Activated CD4-positive, alpha-beta T cell treated with anti-CD3 and anti-CD28 coated beads, Interleukin-2, amount 10 ng/mL, durations not matched to agents 24 days and 14 days (primary cell): ENCODE measurements around the gene EVC2. TPM values are rescaled to one million over a fixed set of nuclear protein-coding genes. Genes with fewer than 3 reads are reported as not detected.

Source experiments
- DNase-seq: peaks from one replicate; pipeline ENCODE4 v3.0.0; 2022
- H3K27ac Mint-ChIP-seq: one replicate; pipeline ENCODE4 v1.8.0; 2022; ENCODE audit warnings: mild to moderate bottlenecking, mixed read lengths
- H3K27me3 Mint-ChIP-seq: one replicate; pipeline ENCODE4 v1.8.0; 2022; ENCODE audit warnings: mixed read lengths
- H3K36me3 Mint-ChIP-seq: one replicate; pipeline ENCODE4 v1.8.0; 2022; ENCODE audit warnings: low read depth, mild to moderate bottlenecking, mixed read lengths
- H3K4me1 Mint-ChIP-seq: one replicate; pipeline ENCODE4 v1.8.0; 2021; ENCODE audit warnings: mixed read lengths
- H3K4me3 Mint-ChIP-seq: one replicate; pipeline ENCODE4 v1.8.0; 2022; ENCODE audit warnings: mild to moderate bottlenecking, moderate library complexity, mixed read lengths
- H3K9me3 Mint-ChIP-seq: one replicate; pipeline ENCODE4 v1.8.0; 2021; ENCODE audit warnings: mixed read lengths
- intact Hi-C: fragments of 100-400 bp; cut with micrococcal nuclease; formaldehyde crosslinking; loops from one replicate; pipeline ENCODE4 v1.15.1; 2023
- total RNA-seq: library from RNA; stranded (reverse); gene quantifications from 2 replicates; pipeline ENCODE4 v1.2.3, GENCODE V29; 2022

Gene EVC2
- total RNA-seq, 1 donor from 2014 or later = 0.40 TPM

DNA sequence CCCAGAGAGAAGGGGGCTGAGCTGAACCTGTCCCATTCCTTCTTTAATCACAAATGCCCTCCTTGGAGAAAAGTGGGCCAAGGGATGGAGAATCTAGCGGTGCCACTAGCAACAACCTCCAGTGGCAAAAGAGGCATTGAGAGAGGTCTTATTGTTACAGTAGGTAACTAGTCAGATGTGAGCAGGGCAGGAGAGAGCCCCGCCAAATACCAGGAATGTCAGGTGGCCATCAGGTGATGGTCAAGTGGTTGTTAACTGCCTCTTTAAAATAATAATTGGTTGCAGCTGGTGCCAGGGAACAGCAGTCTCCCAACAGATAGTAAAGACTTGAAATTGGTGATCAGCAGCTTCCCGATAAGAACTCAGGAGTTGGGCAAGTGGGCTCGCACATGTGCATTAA, 116.1 kb downstream of the EVC2 start:
- Mint-ChIP-seq H3K9me3 (peaks cover 7% of the 10 kb centered on the region), H3K27me3 (no peaks in the 10 kb centered on the region), H3K36me3 (no peaks in the 10 kb centered on the region), H3K27ac (no peak overlapping the region), H3K4me3 (no peak overlapping the region), H3K4me1 (no peaks in the 10 kb centered on the region)
- intact Hi-C loops = no loop called here
- no peak for DNase-seq

DNA sequence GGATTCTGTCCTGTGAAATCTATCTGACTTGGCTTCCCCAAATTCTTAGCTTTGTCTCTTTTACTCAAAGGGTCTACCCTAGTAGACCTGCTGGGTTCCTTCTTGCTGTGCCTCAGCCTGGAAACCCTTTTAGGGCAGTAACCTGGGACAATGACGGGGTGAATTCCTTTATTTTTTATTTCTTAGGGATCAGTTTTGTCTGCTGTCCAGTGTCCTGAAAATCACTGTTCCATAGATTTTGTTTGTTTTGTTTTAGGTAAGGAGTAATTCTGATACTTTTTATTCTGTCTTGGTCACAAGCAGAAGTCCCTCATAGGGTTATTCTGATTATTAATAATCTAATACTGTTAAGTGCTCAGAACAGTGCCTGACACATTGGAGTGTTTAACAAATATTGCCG, 118.9 kb downstream of the EVC2 start:
- no peak overlapping the region for H3K27ac Mint-ChIP-seq

DNA sequence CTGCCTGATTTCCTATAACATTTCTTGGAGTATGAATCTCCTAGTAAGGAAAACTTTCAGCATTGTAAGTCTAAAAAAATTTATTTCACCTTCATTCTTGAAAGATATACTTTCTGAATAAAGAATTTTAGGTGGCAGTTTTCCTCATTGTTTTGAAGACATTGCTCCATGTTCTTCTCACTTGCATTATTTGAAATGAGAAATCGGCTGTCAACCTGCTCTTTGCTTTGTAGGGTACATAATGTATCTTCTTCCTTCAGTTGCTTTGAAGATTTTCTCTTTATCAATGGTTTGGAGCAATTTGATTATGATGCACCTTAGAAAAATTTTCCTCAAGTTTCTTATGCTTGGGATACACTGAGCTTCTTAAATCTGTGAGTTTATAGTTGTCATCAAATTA, 120.3 kb downstream of the EVC2 start:
- Mint-ChIP-seq H3K4me1 (no peaks in the 10 kb centered on the region), H3K27ac (no peak overlapping the region), H3K27me3 (no peaks in the 10 kb centered on the region), H3K9me3 (peaks cover 6% of the 10 kb centered on the region), H3K36me3 (no peaks in the 10 kb centered on the region), H3K4me3 (no peak overlapping the region)
- intact Hi-C loops = no loop called here
- DNase-seq = no peak

More for the DNA sequence above, 118.9 kb downstream of the EVC2 start:
- no peaks in the 10 kb centered on the region for H3K36me3 Mint-ChIP-seq
- H3K9me3 Mint-ChIP-seq = peaks cover 6% of the 10 kb centered on the region
- no peak overlapping the region for H3K4me3 Mint-ChIP-seq
- H3K4me1 Mint-ChIP-seq = no peaks in the 10 kb centered on the region
- intact Hi-C loops = no loop called here
- H3K27me3 Mint-ChIP-seq = no peaks in the 10 kb centered on the region
- no peak for DNase-seq

- Mint-ChIP-seq H3K27me3 (no peaks in the 10 kb centered on the region), H3K27ac (no peak overlapping the region), H3K4me3 (no peak overlapping the region), H3K4me1 (no peaks in the 10 kb centered on the region), H3K9me3 (no peaks in the 10 kb centered on the region), H3K36me3 (no peaks in the 10 kb centered on the region)
- intact Hi-C loops = no loop called here
- no peak for DNase-seq
Measured at GRCh38 chr4:5575941-5576340, 132.4 kb downstream of the EVC2 start.

- DNase-seq = no peak
- intact Hi-C loops = no loop called here
- Mint-ChIP-seq H3K9me3 (no peaks in the 10 kb centered on the region), H3K4me3 (no peak overlapping the region), H3K4me1 (no peaks in the 10 kb centered on the region), H3K27me3 (no peaks in the 10 kb centered on the region), H3K36me3 (no peaks in the 10 kb centered on the region), H3K27ac (no peak overlapping the region)
Measured at GRCh38 chr4:5574386-5574785, 134.0 kb downstream of the EVC2 start.

DNA sequence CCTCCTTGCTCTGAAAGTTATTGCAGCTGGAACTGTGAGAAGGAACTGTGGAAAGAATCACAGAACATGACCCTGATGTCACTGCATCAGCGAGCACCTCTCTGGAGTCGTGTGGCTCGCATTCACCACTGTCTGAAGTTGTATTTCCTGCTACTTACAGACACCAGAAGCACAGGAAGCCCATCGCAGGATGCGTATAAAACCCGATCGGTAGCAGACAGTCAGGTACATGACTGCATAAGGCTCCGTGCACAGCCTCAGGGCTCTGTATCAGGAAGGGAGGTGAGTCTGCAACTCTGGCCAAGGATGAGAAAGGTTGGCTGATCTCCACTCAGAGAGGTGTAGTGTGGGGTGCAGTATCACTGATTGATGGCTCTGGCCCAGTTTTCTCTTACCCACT, 134.4 kb downstream of the EVC2 start:
- H3K4me3 Mint-ChIP-seq = no peak overlapping the region
- intact Hi-C loops = no loop called here
- no peaks in the 10 kb centered on the region for H3K9me3 Mint-ChIP-seq

GRCh38 chr4:5572751-5573150, 135.6 kb downstream of the EVC2 start:
- no peak overlapping the region for H3K4me3 Mint-ChIP-seq
- no peaks in the 10 kb centered on the region for H3K36me3 Mint-ChIP-seq
- intact Hi-C loops = no loop called here
- H3K27me3 Mint-ChIP-seq = no peaks in the 10 kb centered on the region
- no peak overlapping the region for H3K27ac Mint-ChIP-seq
- DNase-seq = no peak
- no peaks in the 10 kb centered on the region for H3K4me1 Mint-ChIP-seq
- no peaks in the 10 kb centered on the region for H3K9me3 Mint-ChIP-seq

More for the DNA sequence above, 134.4 kb downstream of the EVC2 start:
- H3K27me3 Mint-ChIP-seq = no peaks in the 10 kb centered on the region
- no peaks in the 10 kb centered on the region for H3K4me1 Mint-ChIP-seq
- no peak for DNase-seq
- no peaks in the 10 kb centered on the region for H3K36me3 Mint-ChIP-seq
- H3K27ac Mint-ChIP-seq = no peak overlapping the region

DNA sequence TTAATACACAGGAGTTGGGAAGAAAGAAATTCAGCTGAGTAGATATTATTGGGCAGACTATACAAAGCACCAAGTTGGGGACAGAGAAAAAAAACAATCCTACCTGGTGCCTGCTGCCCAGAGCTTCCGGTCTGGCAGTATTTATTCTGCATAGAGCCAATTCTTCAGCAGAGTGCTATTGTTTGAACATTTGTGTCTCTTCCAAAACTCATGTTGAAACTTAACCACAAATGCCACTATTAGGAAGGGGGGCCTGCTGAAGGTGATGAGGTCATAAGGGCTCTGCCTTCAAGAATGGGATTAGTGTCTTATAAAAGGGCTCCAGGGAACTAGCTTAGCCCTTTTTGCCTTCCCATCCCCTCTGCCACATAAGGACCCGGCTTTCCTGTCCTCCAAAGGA, 136.2 kb downstream of the EVC2 start:
- Mint-ChIP-seq H3K4me1 (no peaks in the 10 kb centered on the region), H3K27me3 (no peaks in the 10 kb centered on the region), H3K4me3 (no peak overlapping the region), H3K36me3 (no peaks in the 10 kb centered on the region), H3K9me3 (no peaks in the 10 kb centered on the region), H3K27ac (no peak overlapping the region)
- DNase-seq = no peak
- intact Hi-C loops = no loop called here

GRCh38 chr4:5571646-5572045, 136.7 kb downstream of the EVC2 start:
- H3K4me3 Mint-ChIP-seq = no peak overlapping the region
- DNase-seq = no peak
- no peaks in the 10 kb centered on the region for H3K9me3 Mint-ChIP-seq
- no peaks in the 10 kb centered on the region for H3K4me1 Mint-ChIP-seq
- H3K36me3 Mint-ChIP-seq = no peaks in the 10 kb centered on the region
- H3K27me3 Mint-ChIP-seq = no peaks in the 10 kb centered on the region
- intact Hi-C loops = no loop called here
- no peak overlapping the region for H3K27ac Mint-ChIP-seq

- no peak overlapping the region for H3K4me3 Mint-ChIP-seq
- H3K36me3 Mint-ChIP-seq = no peaks in the 10 kb centered on the region
- no peaks in the 10 kb centered on the region for H3K9me3 Mint-ChIP-seq
- no peak overlapping the region for H3K27ac Mint-ChIP-seq
- intact Hi-C loops = no loop called here
- no peaks in the 10 kb centered on the region for H3K27me3 Mint-ChIP-seq
- H3K4me1 Mint-ChIP-seq = no peaks in the 10 kb centered on the region
- no peak for DNase-seq
Measured at GRCh38 chr4:5569451-5569850, 138.9 kb downstream of the EVC2 start.

GRCh38 chr4:5568931-5569330, 139.4 kb downstream of the EVC2 start:
- no peak overlapping the region for H3K27ac Mint-ChIP-seq
- no peaks in the 10 kb centered on the region for H3K27me3 Mint-ChIP-seq
- H3K9me3 Mint-ChIP-seq = no peaks in the 10 kb centered on the region
- H3K36me3 Mint-ChIP-seq = no peaks in the 10 kb centered on the region
- DNase-seq = no peak
- H3K4me3 Mint-ChIP-seq = no peak overlapping the region
- H3K4me1 Mint-ChIP-seq = no peaks in the 10 kb centered on the region
- intact Hi-C loops = no loop called here

- no peaks in the 10 kb centered on the region for H3K4me1 Mint-ChIP-seq
- no peak overlapping the region for H3K27ac Mint-ChIP-seq
- no peak for DNase-seq
- no peaks in the 10 kb centered on the region for H3K27me3 Mint-ChIP-seq
- H3K4me3 Mint-ChIP-seq = no peak overlapping the region
- H3K36me3 Mint-ChIP-seq = no peaks in the 10 kb centered on the region
- intact Hi-C loops = no loop called here
- H3K9me3 Mint-ChIP-seq = no peaks in the 10 kb centered on the region
Measured at GRCh38 chr4:5568336-5568735, 140.0 kb downstream of the EVC2 start.

GRCh38 chr4:5566991-5567390, 141.4 kb downstream of the EVC2 start:
- Mint-ChIP-seq H3K27ac (no peak overlapping the region), H3K27me3 (no peaks in the 10 kb centered on the region), H3K4me1 (no peaks in the 10 kb centered on the region), H3K4me3 (no peak overlapping the region), H3K36me3 (no peaks in the 10 kb centered on the region), H3K9me3 (no peaks in the 10 kb centered on the region)
- no peak for DNase-seq
- intact Hi-C loops = no loop called here

DNA sequence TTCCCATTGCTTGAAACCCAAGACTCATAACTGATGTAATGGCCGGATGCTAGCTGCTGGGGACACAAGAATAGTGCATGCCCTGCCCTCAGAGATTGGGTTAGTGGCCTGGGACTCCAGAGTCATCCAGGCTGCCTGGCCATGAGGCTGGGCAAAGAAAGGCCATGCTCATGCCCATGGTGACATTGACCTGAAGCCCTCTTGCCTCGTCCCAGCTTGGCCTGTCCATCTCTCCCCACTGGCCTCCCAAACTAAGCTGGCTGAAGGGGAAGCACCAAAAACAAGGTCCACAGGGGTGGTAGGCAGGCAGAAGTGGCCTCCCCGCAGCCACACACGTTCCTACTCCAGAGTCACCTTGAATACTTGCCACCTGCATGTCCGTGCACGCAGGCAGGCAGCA, 141.8 kb downstream of the EVC2 start:
- Mint-ChIP-seq H3K27ac (no peak overlapping the region), H3K36me3 (no peaks in the 10 kb centered on the region), H3K4me1 (no peaks in the 10 kb centered on the region), H3K4me3 (no peak overlapping the region), H3K27me3 (no peaks in the 10 kb centered on the region), H3K9me3 (no peaks in the 10 kb centered on the region)
- no peak for DNase-seq
- intact Hi-C loops = no loop called here

DNA sequence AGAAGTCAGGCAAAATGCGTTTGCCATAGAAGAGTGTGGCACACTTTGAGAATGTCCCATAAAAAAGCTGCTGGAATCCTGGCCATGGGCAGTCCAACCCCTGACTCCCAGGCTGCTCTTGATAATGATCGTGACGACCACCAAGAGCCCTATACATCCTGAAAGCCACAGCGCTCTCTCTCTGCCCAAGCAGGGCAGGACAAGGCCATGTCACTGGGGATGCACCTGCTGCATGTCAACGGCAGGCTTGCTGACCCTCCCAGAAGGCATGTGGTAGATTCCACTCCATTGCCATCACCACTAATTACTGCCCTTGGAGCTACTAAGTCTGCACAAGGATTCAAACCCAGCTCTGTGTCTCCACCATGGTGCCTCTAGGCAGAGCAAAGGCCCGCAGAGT, 144.5 kb downstream of the EVC2 start:
- no peak overlapping the region for H3K27ac Mint-ChIP-seq
- no peaks in the 10 kb centered on the region for H3K9me3 Mint-ChIP-seq
- H3K36me3 Mint-ChIP-seq = no peaks in the 10 kb centered on the region
- DNase-seq = no peak
- H3K4me3 Mint-ChIP-seq = no peak overlapping the region
- H3K4me1 Mint-ChIP-seq = no peaks in the 10 kb centered on the region
- no peaks in the 10 kb centered on the region for H3K27me3 Mint-ChIP-seq
- intact Hi-C loops = no loop called here
